GM18511 (cell line): ENCODE results near the gene C3orf22.

Experiments
- ATAC-seq: cut with Tn5 transposase; IDR thresholded peaks from one replicate; pipeline ENCODE4 v1.9.1; 2021; ENCODE audit warnings: mild to moderate bottlenecking, moderate library complexity; ENCODE audit not compliant: unreplicated experiment

Gene C3orf22

GRCh38 chr3:126557415-126557745, 1.4 kb downstream of the C3orf22 start:
- no peak for ATAC-seq

GRCh38 chr3:126556637-126557414, 1.9 kb downstream of the C3orf22 start:
- ATAC-seq, result no peak

DNA sequence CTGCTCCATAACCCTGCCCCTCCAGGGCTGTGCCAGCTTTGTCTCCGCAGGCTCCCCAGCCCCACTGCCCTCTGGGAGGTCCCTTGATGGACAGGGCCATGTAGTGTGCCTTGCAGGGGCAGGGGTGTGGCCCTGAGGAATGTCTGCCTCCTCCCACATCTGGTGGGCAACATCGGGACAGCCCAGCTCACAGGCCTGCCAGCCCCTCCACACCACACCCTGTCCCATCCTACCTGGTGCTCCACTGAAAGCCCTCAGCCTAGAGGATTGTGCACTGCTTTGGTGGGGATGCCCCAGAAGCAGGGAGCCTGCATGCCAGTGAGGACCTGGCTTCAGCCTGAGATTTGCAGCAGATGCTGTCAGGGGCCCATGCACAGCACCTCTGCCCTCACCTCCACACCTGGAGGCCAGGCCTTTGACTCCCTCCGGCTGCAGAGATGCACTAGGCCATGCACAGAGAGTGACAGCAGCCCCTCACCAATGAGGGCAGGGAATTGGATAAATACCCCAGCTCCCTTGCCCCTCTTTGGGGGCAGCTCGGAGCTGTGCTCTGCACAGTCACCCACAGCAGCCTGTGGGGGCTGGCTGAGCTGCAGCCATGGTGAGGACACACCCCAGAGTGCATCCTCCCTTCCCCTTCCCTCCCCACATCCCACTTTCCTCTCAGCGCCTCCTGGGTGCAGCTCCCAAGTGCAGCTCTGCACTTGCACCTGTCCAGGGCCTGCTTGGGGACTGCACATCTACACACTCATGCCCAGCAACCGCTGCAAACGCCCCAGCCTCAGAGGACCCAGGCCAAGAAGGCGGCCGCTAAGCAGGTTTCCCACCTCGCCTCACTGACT, 2.7 kb downstream of the C3orf22 start:
- ATAC-seq, result no peak

DNA sequence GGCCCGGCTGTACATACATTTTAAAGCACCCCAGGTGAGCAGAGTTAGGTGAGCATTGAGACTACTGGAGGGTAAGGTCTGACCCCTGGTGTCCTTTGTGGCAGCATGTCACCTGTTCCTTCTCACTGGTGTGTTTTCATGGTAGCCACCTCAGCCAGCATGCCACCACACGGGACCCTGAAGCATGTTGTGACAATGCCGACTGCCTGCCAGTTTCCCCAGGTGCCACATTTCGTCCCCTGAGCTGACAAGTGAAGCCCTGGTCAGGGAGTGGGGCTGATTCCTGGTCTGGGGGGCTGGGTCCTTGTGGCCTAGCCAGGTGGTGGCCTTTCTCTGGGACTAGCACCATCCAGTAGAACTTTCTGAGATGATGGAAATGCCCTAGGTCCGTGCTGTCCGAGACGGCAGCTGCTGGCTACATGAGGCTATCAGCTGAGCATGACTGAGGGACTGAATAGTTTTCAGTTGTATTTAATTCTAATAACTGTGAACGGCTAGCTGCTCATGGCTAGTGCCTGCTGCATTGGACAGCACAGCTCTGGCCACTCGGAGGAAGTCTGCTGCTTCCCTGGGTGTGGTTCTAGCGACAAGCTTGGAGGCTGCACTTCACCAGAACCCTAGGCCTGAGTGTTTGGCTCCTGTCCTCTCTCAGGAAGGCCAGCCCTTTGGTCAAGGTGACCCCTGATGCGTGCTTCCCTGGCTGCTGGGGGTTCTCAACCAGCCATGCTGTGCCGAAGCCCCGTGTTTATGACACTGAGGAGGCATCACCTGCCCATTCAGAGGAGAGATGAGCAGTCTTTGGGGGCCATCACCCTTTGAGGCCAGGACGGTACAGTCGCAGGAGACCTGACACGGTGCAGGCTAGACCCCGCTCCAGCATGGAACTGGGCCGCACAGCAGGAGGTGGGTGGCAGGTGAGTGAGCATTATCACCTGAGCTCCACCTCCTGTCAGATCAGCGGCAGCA, 3.9 kb downstream of the C3orf22 start:
- no peak for ATAC-seq

DNA sequence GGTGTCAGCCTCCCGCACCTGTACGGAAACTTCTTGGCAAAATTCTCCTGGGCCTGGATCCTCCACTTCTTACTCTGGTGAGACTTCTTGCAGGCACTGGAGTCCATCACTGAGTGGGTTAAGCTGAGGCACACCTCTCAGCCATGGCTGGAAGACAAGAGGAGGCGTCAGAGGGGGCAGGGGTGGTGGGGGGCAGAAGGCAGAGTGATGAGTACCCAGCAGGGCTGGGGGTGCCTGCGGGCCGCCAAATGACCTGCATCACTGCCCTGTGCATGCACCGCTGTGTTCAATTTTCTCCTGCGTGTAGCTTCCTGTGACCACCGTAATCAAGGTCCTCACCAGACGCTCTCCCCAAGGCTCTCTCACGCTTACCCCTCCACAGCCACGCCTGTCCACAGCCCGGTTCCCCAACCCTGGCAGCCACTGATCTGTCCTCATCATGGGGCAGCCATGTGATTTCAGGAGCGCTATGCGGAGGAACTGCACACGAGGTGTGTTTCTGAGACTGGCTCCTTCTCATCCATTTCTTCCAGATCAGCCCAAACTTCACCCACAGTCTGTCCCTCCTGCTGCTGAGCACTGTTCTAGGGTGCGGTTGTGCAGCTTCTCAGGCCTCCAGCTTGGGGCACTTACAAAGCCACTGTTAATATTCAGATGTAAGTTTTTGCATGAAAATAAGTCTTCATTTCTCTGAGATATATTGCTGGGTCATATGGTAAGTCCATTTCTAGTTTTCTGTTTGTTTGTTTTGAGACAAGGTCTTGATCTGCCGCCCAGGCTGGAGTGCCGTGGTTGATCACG, 5.2 kb downstream of the C3orf22 start:
- no peak for ATAC-seq

- ATAC-seq, result no peak
These were observed 5.9 kb downstream of the C3orf22 start for GRCh38 chr3:126552688-126553283.

DNA sequence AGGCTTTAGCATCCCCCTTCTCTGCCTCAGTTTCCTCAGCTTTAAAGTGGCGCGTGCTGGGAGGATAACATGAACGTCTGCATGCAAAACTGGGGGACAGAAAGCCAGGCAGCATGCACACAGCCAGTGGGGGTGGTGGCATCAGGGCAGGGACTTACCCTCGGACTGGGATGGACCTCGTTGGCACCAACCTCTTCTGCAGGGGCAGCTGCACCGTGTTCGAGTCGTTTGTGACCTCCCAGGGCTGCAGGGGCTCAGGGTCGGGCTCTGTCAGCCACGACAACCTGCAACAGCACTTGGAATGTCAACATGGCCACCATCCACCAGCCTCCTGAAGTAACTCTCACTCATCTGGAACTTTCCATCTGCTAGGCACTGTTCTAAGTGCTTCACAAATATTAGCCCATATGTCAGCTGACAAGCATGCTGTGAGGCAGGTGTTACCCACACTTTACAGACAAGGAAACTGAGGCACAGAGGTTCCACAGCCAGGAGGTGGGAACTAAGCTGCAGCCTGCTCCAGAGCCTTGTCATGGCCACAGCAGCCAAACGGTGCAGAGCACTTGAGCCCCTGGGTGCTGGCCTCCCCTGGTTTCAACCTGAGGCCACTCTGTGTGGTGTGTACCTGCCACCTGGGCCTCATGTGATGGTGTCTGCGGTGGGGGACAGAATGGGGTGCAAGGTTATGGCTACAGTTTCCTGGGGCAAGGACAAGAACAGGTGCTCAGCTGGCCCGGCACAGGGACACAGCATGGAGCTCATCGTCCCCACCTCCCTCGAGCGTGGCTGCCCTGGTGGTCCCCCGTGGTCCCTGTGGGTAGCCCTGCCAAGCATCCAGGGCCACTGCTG, 6.7 kb downstream of the C3orf22 start:
- no peak for ATAC-seq

GRCh38 chr3:126551121-126551838, 7.5 kb downstream of the C3orf22 start:
- no peak for ATAC-seq

- ATAC-seq, result no peak
These were observed 8.2 kb downstream of the C3orf22 start for GRCh38 chr3:126550488-126551051.

- no peak for ATAC-seq
These were observed 8.8 kb downstream of the C3orf22 start for GRCh38 chr3:126549861-126550487.

- no peak for ATAC-seq
These were observed 9.9 kb downstream of the C3orf22 start for GRCh38 chr3:126548556-126549466.

- ATAC-seq, result no peak
These were observed 11.0 kb downstream of the C3orf22 start for GRCh38 chr3:126547721-126548120.

GRCh38 chr3:126546549-126547239, 12.0 kb downstream of the C3orf22 start:
- no peak for ATAC-seq

DNA sequence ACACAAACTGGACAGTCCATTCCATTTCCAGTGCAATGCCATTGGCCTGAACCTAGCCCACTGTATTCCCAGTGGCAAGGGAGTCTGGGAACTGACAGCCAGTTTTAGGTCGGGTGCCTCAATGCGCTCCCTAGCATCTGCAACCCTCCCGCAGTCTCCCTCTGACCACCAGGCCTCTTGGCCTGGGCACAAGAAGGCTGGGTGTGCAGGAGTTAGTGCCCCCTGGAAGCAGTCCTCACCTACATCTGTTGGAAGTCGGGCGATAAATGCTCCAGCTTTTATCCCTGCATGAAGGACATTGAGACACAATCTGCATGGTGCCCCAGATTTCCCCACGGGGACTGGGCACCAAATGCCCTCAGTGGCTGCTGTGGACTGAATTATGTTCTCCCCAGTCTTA, 12.7 kb downstream of the C3orf22 start:
- no peak for ATAC-seq

- no peak for ATAC-seq
These were observed 13.2 kb downstream of the C3orf22 start for GRCh38 chr3:126545544-126545943.
